ENCODE results near the gene CTNNA3.

The CTNNA3 gene

GRCh38 chr10:67518756-67519155, 177.2 kb downstream of the CTNNA3 start:
- no peak for TF ChIP-seq CTCF (IDR thresholded peaks at IDR 0.05; ENCODE audit: control insufficient read depth, insufficient read depth, low read depth, low read length, missing control alignments)
- DNase-seq (ENCODE audit: low read depth): no peak
- H3K4me3 ChIP-seq (ENCODE audit: control insufficient read depth, low read depth, low read length): no peak overlapping the region

DNA sequence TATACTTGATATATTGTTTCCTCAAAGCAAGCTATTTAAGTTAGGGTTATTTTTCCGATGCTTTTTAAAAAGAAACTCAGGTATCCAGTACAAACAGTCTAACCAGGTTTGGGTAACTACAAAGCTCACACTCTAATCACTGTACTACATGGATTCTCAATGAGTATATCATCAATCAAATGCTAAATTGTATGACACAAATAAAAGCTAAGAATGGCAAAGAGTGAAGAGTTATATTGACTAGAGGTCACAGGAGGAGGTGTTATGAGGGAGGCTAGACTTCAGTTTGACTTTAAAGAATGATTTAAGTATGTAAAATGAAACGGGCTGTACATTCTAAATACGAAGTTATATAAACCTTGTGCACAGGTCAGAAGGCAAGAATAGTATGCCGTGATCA, 178.0 kb downstream of the CTNNA3 start:
- TF ChIP-seq CTCF (IDR thresholded peaks at IDR 0.05; ENCODE audit: control insufficient read depth, insufficient read depth, low read depth, low read length, missing control alignments): no peak
- no peak for DNase-seq (ENCODE audit: low read depth)
- H3K4me3 ChIP-seq (ENCODE audit: control insufficient read depth, low read depth, low read length): no peak overlapping the region

- TF ChIP-seq CTCF (IDR thresholded peaks at IDR 0.05; ENCODE audit: control insufficient read depth, insufficient read depth, low read depth, low read length, missing control alignments): no peak
- no peak overlapping the region for H3K4me3 ChIP-seq (ENCODE audit: control insufficient read depth, low read depth, low read length)
- no peak for DNase-seq (ENCODE audit: low read depth)
These were observed 189.3 kb downstream of the CTNNA3 start for GRCh38 chr10:67506757-67507091.

- DNase-seq (ENCODE audit: low read depth): no peak
- H3K4me3 ChIP-seq (ENCODE audit: control insufficient read depth, low read depth, low read length): no peak overlapping the region
- no peak for TF ChIP-seq CTCF (IDR thresholded peaks at IDR 0.05; ENCODE audit: control insufficient read depth, insufficient read depth, low read depth, low read length, missing control alignments)
These were observed 189.8 kb downstream of the CTNNA3 start for GRCh38 chr10:67506083-67506756.

- TF ChIP-seq CTCF (IDR thresholded peaks at IDR 0.05; ENCODE audit: control insufficient read depth, insufficient read depth, low read depth, low read length, missing control alignments): no peak
- no peak for DNase-seq (ENCODE audit: low read depth)
- no peak overlapping the region for H3K4me3 ChIP-seq (ENCODE audit: control insufficient read depth, low read depth, low read length)
These were observed 203.5 kb downstream of the CTNNA3 start for GRCh38 chr10:67492317-67493019.

- TF ChIP-seq CTCF (IDR thresholded peaks at IDR 0.05; ENCODE audit: control insufficient read depth, insufficient read depth, low read depth, low read length, missing control alignments): no peak
- no peak overlapping the region for H3K4me3 ChIP-seq (ENCODE audit: control insufficient read depth, low read depth, low read length)
- no peak for DNase-seq (ENCODE audit: low read depth)
These were observed 207.9 kb downstream of the CTNNA3 start for GRCh38 chr10:67487906-67488619.
